ENCODE data around the gene NLRP6. TPM values are rescaled to one million over a fixed set of nuclear protein-coding genes. Genes with fewer than 3 reads are reported as not detected.

NLRP6 gene
- total and polyA plus RNA-seq, 2 donors (not counting 1 experiment from before 2014, with no cell fraction given), result 1.4 to 2.7 TPM

GRCh38 chr11:284105-285020 is 6.2 kb downstream of the NLRP6 start:
- Histone ChIP-seq H3K36me3 (replicated peaks in 1 of 2; ENCODE audit: control extremely low read depth in 1 of 2, control insufficient read depth in 1 of 2, extremely low read depth in 1 of 2, insufficient read depth in 2 of 2, low read length in 1 of 2) (no peaks in the 10 kb centered on the region), H2AFZ (ENCODE audit: insufficient read depth, low read depth, low read length, poor library complexity, severe bottlenecking) (no peak overlapping the region), H3K79me2 (ENCODE audit: control insufficient read depth, insufficient read depth, low read length) (peaks cover 8% of the 10 kb centered on the region), H3K4me1 (ENCODE audit: control insufficient read depth in 2 of 2, insufficient read depth in 2 of 2, low read length in 2 of 2) (peaks cover 43 to 44% of the 10 kb centered on the region in 2 donors), H3K9ac (ENCODE audit: low read length) (no peak overlapping the region), H3K4me3 (ENCODE audit: control extremely low read depth in 1 of 5, extremely low read depth in 1 of 5, insufficient read depth in 1 of 5, low read depth in 2 of 5, low read length in 4 of 5) (no peak overlapping the region), H3K4me2 (replicated peaks; ENCODE audit: low read depth, low read length, poor library complexity, severe bottlenecking) (no peak overlapping the region), H3K27me3 (replicated peaks in 1 of 4; ENCODE audit: control extremely low read depth in 1 of 4, control insufficient read depth in 3 of 4, insufficient read depth in 4 of 4, low read length in 3 of 4) (peaks cover 0 to 57% (median 23%) of the 10 kb centered on the region in 4 experiments), H3K9me3 (ENCODE audit: control extremely low read depth in 1 of 3, control insufficient read depth in 2 of 3, insufficient read depth in 1 of 3, low read length in 2 of 3) (peaks cover 0 to 18% (median 0%) of the 10 kb centered on the region in 3 donors), H3K27ac (ENCODE audit: low read length in 2 of 2) (no peak overlapping the region), H4K20me1 (ENCODE audit: control insufficient read depth, insufficient read depth, low read length, poor library complexity, severe bottlenecking) (peaks cover 5% of the 10 kb centered on the region)
- no peak for ATAC-seq (ENCODE audit: low read depth)
- no peaks in the 10 kb centered on the region for H3K9me3 Mint-ChIP-seq (ENCODE audit: insufficient read depth)
- TF ChIP-seq, protein P1, sequence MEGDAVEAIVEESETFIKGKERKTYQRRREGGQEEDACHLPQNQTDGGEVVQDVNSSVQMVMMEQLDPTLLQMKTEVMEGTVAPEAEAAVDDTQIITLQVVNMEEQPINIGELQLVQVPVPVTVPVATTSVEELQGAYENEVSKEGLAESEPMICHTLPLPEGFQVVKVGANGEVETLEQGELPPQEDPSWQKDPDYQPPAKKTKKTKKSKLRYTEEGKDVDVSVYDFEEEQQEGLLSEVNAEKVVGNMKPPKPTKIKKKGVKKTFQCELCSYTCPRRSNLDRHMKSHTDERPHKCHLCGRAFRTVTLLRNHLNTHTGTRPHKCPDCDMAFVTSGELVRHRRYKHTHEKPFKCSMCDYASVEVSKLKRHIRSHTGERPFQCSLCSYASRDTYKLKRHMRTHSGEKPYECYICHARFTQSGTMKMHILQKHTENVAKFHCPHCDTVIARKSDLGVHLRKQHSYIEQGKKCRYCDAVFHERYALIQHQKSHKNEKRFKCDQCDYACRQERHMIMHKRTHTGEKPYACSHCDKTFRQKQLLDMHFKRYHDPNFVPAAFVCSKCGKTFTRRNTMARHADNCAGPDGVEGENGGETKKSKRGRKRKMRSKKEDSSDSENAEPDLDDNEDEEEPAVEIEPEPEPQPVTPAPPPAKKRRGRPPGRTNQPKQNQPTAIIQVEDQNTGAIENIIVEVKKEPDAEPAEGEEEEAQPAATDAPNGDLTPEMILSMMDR (IDR thresholded peaks at IDR 0.05), result no peak
- TF ChIP-seq EZH2 (IDR thresholded peaks at IDR 0.05; ENCODE audit: borderline replicate concordance, insufficient read depth, low read depth, low read length, poor library complexity, severe bottlenecking), result no peak
- 94% methylated on average over 23 of the region's 24 CpGs for WGBS (ENCODE audit: insufficient coverage)
- POLR2A ChIA-PET, result interaction anchor here (0.5 to 1.1 kb wide), 2 partner anchors 9 to 17 kb away, joined by 3 to 4 read pairs; no protein-coding TSS in a partner anchor
- intact Hi-C loops (cut with micrococcal nuclease), result loop anchor here (5.0 kb wide), 1 partner anchor 47 kb away; the partner anchor contains the start of genes PSMD13 and SIRT3
- CTCF ChIA-PET, result interaction anchor here (3.3 kb wide), 1 partner anchor 34 kb away, joined by 19 read pairs; no protein-coding TSS in a partner anchor
- H3K27me3 Mint-ChIP-seq, result peaks cover 35% of the 10 kb centered on the region
- H3K4me1 Mint-ChIP-seq, result peaks cover 38% of the 10 kb centered on the region
- no peak overlapping the region for H3K4me3 Mint-ChIP-seq
- H3K27ac Mint-ChIP-seq, result no peak overlapping the region
- DNase-seq, result no peak

Data from B cell (primary cell).